Activated CD4-positive, alpha-beta memory T cell treated with anti-CD3 and anti-CD28 coated beads, Interleukin-2, amount 10 ng/mL, durations not matched to agents 7 days and 5 days (primary cell): ENCODE results near the gene PLEKHG7. TPM values are rescaled to one million over a fixed set of nuclear protein-coding genes. Genes with fewer than 3 reads are reported as not detected.
"Not testable (repeated sequence)": the region's sequence is repeated elsewhere in the genome, so short reads cannot be mapped to it uniquely, and the experiment has no call there.

Source experiments
- CTCF ChIA-PET: fragments of 350-600 bp; sonication (Branson Sonifier 250); formaldehyde crosslinking; loops from one replicate; lab custom pipeline; 2021; ENCODE audit warnings: antibody characterized with exemption, inconsistent platforms; lab: Charles Lee
- POLR2A ChIA-PET: fragments of 350-600 bp; sonication (Branson Sonifier 250); formaldehyde crosslinking; loops from one replicate; lab custom pipeline; 2021; ENCODE audit warnings: antibody characterized with exemption; lab: Charles Lee
- DNase-seq: peaks from one replicate; pipeline ENCODE4 v3.0.0-alpha.2; 2020
- H3K27ac Mint-ChIP-seq: one replicate; pipeline ENCODE4 v1.8.0; 2021; ENCODE audit warnings: mild to moderate bottlenecking, mixed read lengths
- H3K27me3 Mint-ChIP-seq: one replicate; pipeline ENCODE4 v1.8.0; 2021; ENCODE audit warnings: mixed read lengths
- H3K36me3 Mint-ChIP-seq: one replicate; pipeline ENCODE4 v1.8.0; 2021; ENCODE audit warnings: low read depth, mixed read lengths
- H3K4me1 Mint-ChIP-seq: one replicate; pipeline ENCODE4 v1.8.0; 2021; ENCODE audit warnings: mixed read lengths
- H3K4me3 Mint-ChIP-seq: one replicate; pipeline ENCODE4 v1.8.0; 2021; ENCODE audit warnings: mild to moderate bottlenecking, mixed read lengths
- H3K9me3 Mint-ChIP-seq: one replicate; pipeline ENCODE4 v1.8.0; 2021; ENCODE audit warnings: mixed read lengths
- total RNA-seq, 2 experiments: library from RNA; stranded (reverse); gene quantifications; one replicate each; pipeline ENCODE4 v1.2.3, GENCODE V29; 2021

Gene PLEKHG7
- total RNA-seq, 2 experiments from 2014 or later = 0.05 to 0.18 TPM

DNA sequence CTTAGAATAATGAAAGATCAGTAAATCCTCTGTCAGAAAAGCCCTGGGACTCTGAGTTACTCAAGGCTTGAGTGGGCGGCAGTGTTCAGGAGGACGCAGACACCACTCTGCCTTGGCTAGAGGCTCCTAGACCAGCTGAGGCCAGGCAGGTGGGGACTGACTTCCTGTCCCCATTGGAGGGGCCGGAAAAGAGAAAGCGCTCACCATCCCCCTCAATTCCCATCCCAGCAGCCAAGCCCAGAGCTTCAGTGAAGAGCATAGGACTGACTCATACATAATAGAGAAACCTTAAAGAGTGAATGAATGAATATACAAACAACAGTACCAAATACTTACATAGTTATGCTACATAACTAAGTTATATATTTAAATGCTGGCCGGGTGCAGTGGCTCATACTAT, 62.0 kb downstream of the PLEKHG7 start:
- Mint-ChIP-seq H3K36me3 (no peaks in the 10 kb centered on the region), H3K4me3 (no peak overlapping the region), H3K4me1 (peaks cover 7% of the 10 kb centered on the region), H3K9me3 (no peaks in the 10 kb centered on the region), H3K27me3 (no peaks in the 10 kb centered on the region), H3K27ac (no peak overlapping the region)
- ChIA-PET CTCF (no interaction called here), POLR2A (no interaction called here)
- no peak for DNase-seq

DNA sequence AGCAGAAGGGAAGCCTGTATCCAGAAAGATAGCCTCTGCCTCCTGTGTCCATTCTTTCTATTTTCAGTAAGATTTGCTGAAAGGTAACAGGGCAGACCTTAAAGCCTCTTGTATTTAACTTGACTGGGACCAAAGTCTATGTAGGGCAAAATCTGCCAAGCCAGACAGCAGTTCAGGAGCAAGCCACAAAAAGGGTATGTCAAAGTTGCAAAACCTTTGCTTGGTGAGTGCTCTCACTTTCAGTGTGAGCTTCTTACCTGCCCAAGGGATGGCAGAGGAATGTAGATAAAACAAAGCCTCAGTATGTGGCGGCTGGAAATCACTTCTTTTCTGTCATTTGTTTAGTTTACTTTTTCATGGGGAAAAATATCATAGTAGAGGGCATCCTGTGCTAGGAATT, 63.1 kb downstream of the PLEKHG7 start:
- POLR2A ChIA-PET = no interaction called here
- no peaks in the 10 kb centered on the region for H3K9me3 Mint-ChIP-seq
- no peaks in the 10 kb centered on the region for H3K27me3 Mint-ChIP-seq
- CTCF ChIA-PET = no interaction called here
- H3K27ac Mint-ChIP-seq = no peak overlapping the region
- no peak overlapping the region for H3K4me3 Mint-ChIP-seq
- no peak for DNase-seq
- H3K4me1 Mint-ChIP-seq = peaks cover 7% of the 10 kb centered on the region
- H3K36me3 Mint-ChIP-seq = no peaks in the 10 kb centered on the region

DNA sequence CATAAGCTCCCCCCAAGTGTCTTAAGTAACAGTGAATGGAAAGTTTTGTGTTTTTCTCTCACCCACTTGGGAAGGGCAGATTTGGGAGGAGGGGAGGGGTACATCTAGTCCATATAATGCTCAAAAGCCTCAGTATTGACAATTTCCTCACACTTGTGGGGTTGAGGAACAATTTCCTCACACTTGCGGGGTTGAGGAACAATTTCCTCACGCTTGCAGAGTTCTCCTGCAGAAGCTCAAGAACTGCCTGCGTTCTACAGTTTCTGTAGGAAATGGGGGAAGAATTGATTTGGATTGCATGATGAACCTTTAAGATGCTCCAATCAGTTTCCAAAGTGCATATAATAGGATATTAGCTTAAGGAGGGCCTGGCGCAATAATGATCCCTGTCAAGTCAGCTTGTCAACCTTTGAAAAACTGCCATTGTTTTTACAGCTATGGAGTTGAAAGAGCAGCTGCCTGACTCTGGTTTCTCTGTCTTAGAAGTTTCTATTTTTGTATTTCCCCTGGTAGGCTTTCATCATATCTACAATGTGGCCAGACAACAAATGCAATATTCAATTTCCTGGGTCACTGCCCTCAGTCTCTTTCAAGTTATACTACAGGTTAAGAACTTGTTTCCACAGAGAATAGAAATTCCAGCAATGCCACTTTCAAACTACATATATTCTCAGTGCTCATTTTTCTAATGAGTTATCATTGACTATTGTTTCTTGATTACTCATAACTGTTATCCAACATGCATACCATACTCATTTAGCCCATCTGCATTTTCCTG, 66.5 kb downstream of the PLEKHG7 start:
- Mint-ChIP-seq H3K4me3 (no peak overlapping the region), H3K27me3 (no peaks in the 10 kb centered on the region), H3K9me3 (no peaks in the 10 kb centered on the region), H3K36me3 (no peaks in the 10 kb centered on the region), H3K27ac (no peak overlapping the region), H3K4me1 (peaks cover 7% of the 10 kb centered on the region)
- no peak for DNase-seq
- POLR2A ChIA-PET = interaction anchor here (1.0 to 1.1 kb wide), 2 partner anchors 14 to 160 kb away, joined by 3 read pairs; no protein-coding TSS in a partner anchor
- CTCF ChIA-PET = interaction anchor here (1.6 kb wide), 1 partner anchor 16 kb away, joined by 4 read pairs; no protein-coding TSS in a partner anchor

DNA sequence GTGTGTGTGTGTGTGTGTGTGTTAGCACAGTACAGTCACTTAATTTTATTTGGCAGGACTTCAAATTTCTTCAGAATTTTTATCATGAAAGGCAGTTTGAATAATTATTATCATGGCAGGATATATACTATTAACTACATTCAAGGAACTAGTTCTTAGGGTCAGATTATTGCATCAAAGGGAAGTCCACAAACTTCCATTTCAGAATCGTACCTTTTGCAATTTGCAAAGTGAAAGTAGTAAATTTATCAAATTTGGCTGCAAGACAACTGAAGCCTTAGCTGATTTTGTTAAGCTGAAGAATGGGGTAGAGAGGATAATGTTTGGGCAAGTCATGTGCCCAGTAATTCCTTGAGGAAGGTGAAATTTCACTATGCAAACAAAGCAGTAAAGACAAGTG, 68.2 kb downstream of the PLEKHG7 start:
- H3K4me3 Mint-ChIP-seq = no peak overlapping the region
- no peak overlapping the region for H3K27ac Mint-ChIP-seq
- ChIA-PET CTCF (interaction anchor here (1.6 kb wide), 1 partner anchor 15 kb away, joined by 4 read pairs; no protein-coding TSS in a partner anchor), POLR2A (no interaction called here)
- no peaks in the 10 kb centered on the region for H3K27me3 Mint-ChIP-seq
- H3K9me3 Mint-ChIP-seq = no peaks in the 10 kb centered on the region
- peaks cover 7% of the 10 kb centered on the region for H3K4me1 Mint-ChIP-seq
- H3K36me3 Mint-ChIP-seq = no peaks in the 10 kb centered on the region
- no peak for DNase-seq

DNA sequence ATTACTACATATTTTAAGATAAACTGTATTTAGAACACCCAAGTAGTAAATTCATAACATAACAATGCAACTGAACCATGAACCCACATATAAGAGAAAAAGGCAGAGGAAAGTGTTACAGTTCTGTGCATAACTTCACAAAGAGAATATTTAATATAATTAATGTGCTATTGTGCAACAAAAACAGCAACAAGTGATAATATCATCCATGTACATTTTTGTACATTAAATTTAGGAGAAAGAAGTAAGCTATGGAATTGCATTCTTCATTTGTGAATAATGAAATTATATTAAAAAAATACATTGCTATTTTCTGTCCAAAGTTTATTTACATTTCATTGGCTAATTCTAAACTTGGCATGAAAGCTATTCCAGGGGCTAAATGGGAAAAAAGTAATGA, 72.6 kb downstream of the PLEKHG7 start:
- Mint-ChIP-seq H3K36me3 (peaks cover 12% of the 10 kb centered on the region), H3K27ac (no peak overlapping the region), H3K4me3 (no peak overlapping the region), H3K9me3 (no peaks in the 10 kb centered on the region), H3K4me1 (no peaks in the 10 kb centered on the region), H3K27me3 (no peaks in the 10 kb centered on the region)
- ChIA-PET POLR2A (no interaction called here), CTCF (no interaction called here)
- DNase-seq = no peak

DNA sequence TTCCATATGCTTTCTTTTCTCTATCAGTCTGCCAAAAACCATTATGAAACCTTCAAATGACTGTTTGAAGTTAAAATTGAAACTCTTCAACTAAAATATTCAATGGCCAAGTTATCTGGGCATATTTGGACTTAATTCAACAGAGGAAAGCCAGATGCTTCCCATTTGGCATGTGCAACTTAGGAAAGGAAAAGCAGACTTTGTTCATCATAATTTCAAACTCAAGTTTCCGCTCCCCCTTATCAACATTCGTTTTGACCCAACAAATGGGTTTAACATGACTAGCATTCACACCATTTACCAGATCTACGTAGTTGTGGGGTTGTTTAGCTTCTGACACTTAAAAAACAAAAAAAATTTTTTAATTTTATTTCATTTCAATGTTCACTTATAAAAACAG, 75.7 kb downstream of the PLEKHG7 start:
- H3K9me3 Mint-ChIP-seq = no peaks in the 10 kb centered on the region
- H3K27ac Mint-ChIP-seq = no peak overlapping the region
- DNase-seq = no peak
- POLR2A ChIA-PET = no interaction called here
- peaks cover 12% of the 10 kb centered on the region for H3K36me3 Mint-ChIP-seq
- H3K4me1 Mint-ChIP-seq = no peaks in the 10 kb centered on the region
- H3K27me3 Mint-ChIP-seq = no peaks in the 10 kb centered on the region
- CTCF ChIA-PET = interaction anchor here (1.2 kb wide), 1 partner anchor 1396 kb away, joined by 3 read pairs; no protein-coding TSS in a partner anchor
- H3K4me3 Mint-ChIP-seq = no peak overlapping the region

DNA sequence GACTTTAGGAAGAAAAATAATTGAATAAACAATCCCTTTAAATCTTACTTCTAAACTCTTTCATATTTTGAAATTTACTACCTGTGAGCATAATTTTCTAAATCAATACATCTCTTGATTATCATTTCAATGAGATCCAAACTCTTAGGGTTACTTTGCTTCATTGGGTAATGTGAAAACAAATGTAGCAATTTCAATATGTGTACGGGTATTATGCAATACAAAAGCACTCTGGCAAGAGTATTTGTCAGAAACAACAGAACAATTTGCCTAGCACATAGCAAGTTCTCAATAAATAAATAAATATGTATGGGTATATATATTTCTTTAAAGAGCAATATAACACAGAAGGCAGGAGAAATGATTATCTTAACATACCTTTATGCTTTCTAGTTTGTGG, 77.1 kb downstream of the PLEKHG7 start:
- Mint-ChIP-seq H3K27ac (no peak overlapping the region), H3K4me1 (no peaks in the 10 kb centered on the region), H3K9me3 (no peaks in the 10 kb centered on the region), H3K27me3 (no peaks in the 10 kb centered on the region), H3K36me3 (peaks cover 12% of the 10 kb centered on the region), H3K4me3 (no peak overlapping the region)
- no peak for DNase-seq
- POLR2A ChIA-PET = no interaction called here
- CTCF ChIA-PET = no interaction called here

DNA sequence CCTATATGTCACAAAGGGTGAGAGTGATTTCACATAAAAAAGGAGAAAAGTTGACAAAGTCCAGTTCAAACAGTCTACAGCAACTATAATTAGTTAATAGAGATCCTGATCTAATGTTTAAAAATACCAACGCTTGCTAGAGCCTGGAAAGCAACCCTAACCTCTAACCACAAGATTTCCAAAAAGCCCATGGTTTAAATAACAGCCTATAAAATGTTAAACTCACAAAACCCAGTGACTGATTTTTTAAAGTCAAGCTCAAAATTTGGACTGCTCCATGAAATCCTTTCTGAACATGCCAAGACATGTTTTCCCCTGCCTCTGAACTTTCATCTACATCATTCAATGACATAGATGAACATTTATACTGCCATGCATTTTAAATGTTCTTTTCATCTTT, 81.6 kb downstream of the PLEKHG7 start:
- DNase-seq = no peak
- H3K36me3 Mint-ChIP-seq = peaks cover 3% of the 10 kb centered on the region
- ChIA-PET POLR2A (interaction anchor here (1.1 kb wide), 1 partner anchor 15 kb away, joined by 3 read pairs; no protein-coding TSS in a partner anchor), CTCF (interaction anchor here (1.0 to 2.7 kb wide), 5 partner anchors 12 to 613 kb away, joined by 3 to 9 read pairs (median 5); partner anchors contain the start of gene EEA1)
- no peak overlapping the region for H3K4me3 Mint-ChIP-seq
- H3K27me3 Mint-ChIP-seq = no peaks in the 10 kb centered on the region
- H3K27ac Mint-ChIP-seq = no peak overlapping the region
- no peaks in the 10 kb centered on the region for H3K4me1 Mint-ChIP-seq
- no peaks in the 10 kb centered on the region for H3K9me3 Mint-ChIP-seq

DNA sequence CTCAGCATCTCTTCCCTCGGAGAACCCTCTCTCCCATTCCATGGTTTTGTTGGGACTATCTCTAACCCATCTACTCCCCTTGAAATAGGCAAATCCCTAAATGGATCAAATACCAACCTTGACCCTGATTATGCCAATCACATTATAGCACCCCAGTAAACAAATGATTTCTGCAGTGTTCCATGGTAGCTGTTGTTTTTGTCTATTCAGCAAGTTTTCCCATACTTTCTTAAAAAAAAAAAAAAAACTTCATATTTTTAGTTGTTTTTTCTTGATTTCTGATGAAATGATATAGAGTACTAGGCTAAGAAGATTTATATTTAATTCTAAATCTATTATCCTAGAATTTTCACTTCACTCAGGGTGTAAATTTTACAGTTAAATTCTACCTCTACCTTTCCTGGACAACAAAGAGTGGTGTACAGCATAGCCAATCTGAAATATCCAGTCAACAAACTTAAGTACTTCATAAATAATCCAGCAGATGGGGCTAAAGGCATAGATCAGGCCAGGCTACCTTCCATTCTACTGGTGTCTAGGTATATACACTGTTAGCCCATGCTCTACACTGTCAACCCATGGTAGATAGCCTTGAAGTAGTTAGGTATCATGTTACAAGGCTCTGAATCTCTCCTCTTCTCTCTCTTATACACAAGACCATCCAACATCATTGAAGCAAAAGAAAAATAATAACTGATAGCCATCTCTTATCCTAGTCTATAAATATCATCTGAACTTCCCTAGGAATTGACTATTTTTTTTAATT, 82.2 kb downstream of the PLEKHG7 start:
- ChIA-PET POLR2A (no interaction called here), CTCF (interaction anchor here (0.8 to 2.7 kb wide), 12 partner anchors 11 to 728 kb away, joined by 3 to 9 read pairs (median 4); no protein-coding TSS in a partner anchor)
- H3K27ac Mint-ChIP-seq = no peak overlapping the region
- H3K4me3 Mint-ChIP-seq = no peak overlapping the region
- no peaks in the 10 kb centered on the region for H3K4me1 Mint-ChIP-seq
- H3K9me3 Mint-ChIP-seq = no peaks in the 10 kb centered on the region
- DNase-seq = peak; percentile 20
- H3K36me3 Mint-ChIP-seq = peaks cover 3% of the 10 kb centered on the region
- H3K27me3 Mint-ChIP-seq = no peaks in the 10 kb centered on the region

DNA sequence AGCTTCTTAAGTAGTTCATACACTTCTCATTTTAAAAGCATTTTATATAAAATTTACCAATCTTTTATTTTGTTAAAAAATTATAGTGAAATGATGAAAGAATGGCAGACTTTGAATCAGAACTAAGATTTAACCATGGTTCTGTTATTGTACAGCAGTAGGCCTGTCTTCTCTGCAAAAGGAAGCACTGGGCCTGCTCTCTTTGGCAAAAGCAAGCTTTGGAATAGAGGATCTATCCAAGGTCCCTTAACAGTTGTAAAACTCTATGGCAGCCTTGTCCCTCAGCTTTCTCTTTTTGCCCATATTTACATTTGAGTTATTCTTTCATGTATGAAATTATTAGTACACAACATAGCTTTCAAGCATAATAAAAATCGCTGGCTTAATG, 82.8 kb downstream of the PLEKHG7 start:
- ChIA-PET CTCF (interaction anchor here (0.8 to 1.8 kb wide), 11 partner anchors 11 to 727 kb away, joined by 3 to 5 read pairs (median 4); no protein-coding TSS in a partner anchor), POLR2A (no interaction called here)
- H3K9me3 Mint-ChIP-seq = peaks cover 4% of the 10 kb centered on the region

DNA sequence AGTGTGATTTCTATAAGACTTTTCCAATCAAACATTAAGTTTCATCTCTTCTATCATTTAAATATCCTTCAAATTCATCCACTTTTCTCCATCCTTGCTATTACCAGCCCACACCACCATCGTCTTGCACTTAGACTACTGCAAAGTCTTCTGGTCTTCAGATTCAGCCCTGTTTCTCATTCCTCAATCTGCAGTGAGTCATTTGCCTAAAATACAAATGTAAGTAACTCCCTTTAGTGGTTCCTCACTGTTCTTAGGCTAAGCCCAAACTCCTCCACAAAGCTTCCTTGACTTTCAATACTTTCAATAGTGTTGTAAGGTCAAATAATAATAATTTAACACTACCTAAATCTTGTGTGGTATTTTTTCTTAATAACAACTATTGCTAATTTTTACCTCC, 83.3 kb downstream of the PLEKHG7 start:
- H3K27ac Mint-ChIP-seq = no peak overlapping the region

More for the DNA sequence above, 82.8 kb downstream of the PLEKHG7 start:
- Mint-ChIP-seq H3K27ac (no peak overlapping the region), H3K27me3 (no peaks in the 10 kb centered on the region), H3K4me3 (no peak overlapping the region), H3K4me1 (no peaks in the 10 kb centered on the region), H3K36me3 (peaks cover 6% of the 10 kb centered on the region)
- DNase-seq = no peak

DNA sequence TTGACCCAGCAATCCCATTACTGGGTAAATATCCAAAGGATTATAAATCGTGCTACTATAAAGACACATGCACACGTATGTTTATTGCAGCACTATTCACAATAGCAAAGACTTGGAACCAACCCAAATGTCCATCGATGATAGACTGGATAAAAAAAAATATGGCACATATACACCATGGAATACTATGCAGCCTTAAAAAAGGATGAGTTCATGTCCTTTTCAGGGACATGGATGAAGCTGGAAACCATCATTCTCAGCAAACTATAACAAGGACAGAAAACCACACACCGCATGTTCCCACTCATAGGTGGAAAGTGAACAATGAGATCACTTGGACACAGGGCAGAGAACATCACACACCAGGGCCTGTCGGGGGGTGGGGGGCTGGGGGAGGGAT, 91.6 kb downstream of the PLEKHG7 start:
- H3K27ac Mint-ChIP-seq, DNase-seq, H3K4me1 Mint-ChIP-seq, CTCF ChIA-PET, H3K27me3 Mint-ChIP-seq, H3K4me3 Mint-ChIP-seq, POLR2A ChIA-PET: not testable (repeated sequence)
- H3K36me3 Mint-ChIP-seq = peaks cover 30% of the 10 kb centered on the region
- peaks cover 14% of the 10 kb centered on the region for H3K9me3 Mint-ChIP-seq

More for the DNA sequence above, 83.3 kb downstream of the PLEKHG7 start:
- Mint-ChIP-seq H3K27me3 (no peaks in the 10 kb centered on the region), H3K4me1 (no peaks in the 10 kb centered on the region), H3K4me3 (no peak overlapping the region), H3K9me3 (peaks cover 6% of the 10 kb centered on the region), H3K36me3 (peaks cover 9% of the 10 kb centered on the region)
- ChIA-PET CTCF (interaction anchor here (0.8 to 1.8 kb wide), 11 partner anchors 10 to 727 kb away, joined by 3 to 5 read pairs (median 4); no protein-coding TSS in a partner anchor), POLR2A (no interaction called here)
- DNase-seq = no peak

DNA sequence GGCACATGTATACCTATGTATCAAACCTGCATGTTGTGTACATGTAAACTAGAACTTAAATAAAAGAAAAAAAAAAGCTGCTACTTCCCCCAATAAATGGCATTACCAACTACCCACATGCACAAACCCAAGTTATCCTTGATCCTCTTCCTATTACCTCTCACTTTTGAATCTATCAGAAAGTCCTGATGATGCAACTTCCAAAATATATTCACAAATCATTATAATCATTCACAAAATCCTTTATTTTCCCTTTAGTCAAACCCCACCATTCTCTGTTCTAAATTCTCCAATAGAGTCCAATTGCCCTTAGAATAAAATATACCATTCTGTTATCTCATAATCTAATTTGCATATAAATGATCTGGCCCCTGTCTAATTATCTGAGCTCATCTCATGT, 92.0 kb downstream of the PLEKHG7 start:
- no peak for DNase-seq
- H3K4me3 Mint-ChIP-seq = no peak overlapping the region
- CTCF ChIA-PET = interaction anchor here (1.0 kb wide), 1 partner anchor 68 kb away, joined by 4 read pairs; no protein-coding TSS in a partner anchor
- H3K27ac Mint-ChIP-seq = no peak overlapping the region
- no peaks in the 10 kb centered on the region for H3K4me1 Mint-ChIP-seq
- H3K36me3 Mint-ChIP-seq = peaks cover 29% of the 10 kb centered on the region
- no peaks in the 10 kb centered on the region for H3K27me3 Mint-ChIP-seq
- POLR2A ChIA-PET = no interaction called here
- H3K9me3 Mint-ChIP-seq = peaks cover 14% of the 10 kb centered on the region
